Measurements from ENCODE around the gene RAPGEF1. TPM values are rescaled to one million over a fixed set of nuclear protein-coding genes. Genes with fewer than 3 reads are reported as not detected.

RAPGEF1 gene
- 33.3 and 34.6 TPM in 2 replicates for total RNA-seq (ENCODE audit: low replicate concordance)

- Histone ChIP-seq H3K27me3 (no peaks in the 10 kb centered on the region), H4K20me1 (ENCODE audit: low read depth) (peaks cover 22% of the 10 kb centered on the region), H3K4me1 (peaks cover 6% of the 10 kb centered on the region), H3K79me2 (ENCODE audit: low read depth) (peaks cover 44% of the 10 kb centered on the region), H3K36me3 (no peaks in the 10 kb centered on the region), H3K9ac (no peak within 1 kb of the TSS), H3F3A (ENCODE audit: low read depth) (no peaks in the 10 kb centered on the region), H3K27ac (no peak within 1 kb of the TSS), H3K4me2 (peak within 1 kb of the TSS; percentile 76), H3K4me3 (peak within 1 kb of the TSS; percentile 79), H2AFZ (replicated peaks) (peak within 1 kb of the TSS; percentile 86), H3K9me3 (ENCODE audit: low read depth) (no peaks in the 10 kb centered on the region)
- peak within 1 kb of the TSS; percentile 62 for H3K27ac Mint-ChIP-seq
- TF ChIP-seq EZH2phosphoT487 (IDR thresholded peaks at IDR 0.05) (no peak), EZH2 (IDR thresholded peaks at IDR 0.05) (no peak), CTCF (IDR thresholded peaks at IDR 0.05) (peak; percentile 76)
- peak within 1 kb of the TSS; percentile 95 for H3K4me3 Mint-ChIP-seq
- H3K27me3 Mint-ChIP-seq (ENCODE audit: insufficient read depth, low read depth), result peaks cover 11% of the 10 kb centered on the region
- H3K9me3 Mint-ChIP-seq, result peaks cover 9% of the 10 kb centered on the region
- H3K36me3 Mint-ChIP-seq, result peaks cover 19% of the 10 kb centered on the region
- DNase-seq (ENCODE audit: low spot score), result peak; percentile 84
- peaks cover 23% of the 10 kb centered on the region for H3K4me1 Mint-ChIP-seq
Measured at GRCh38 chr9:131739959-131740648, at the start of gene RAPGEF1. TSS of gene RAPGEF1 (minus strand) at chr9:131740076. CDS start at chr9:131739830, 246 bp downstream.

- no peak overlapping the region for H3K27ac ChIP-seq
- no peaks in the 10 kb centered on the region for H3K36me3 ChIP-seq
- no peaks in the 10 kb centered on the region for H3K4me1 Mint-ChIP-seq
- no peak overlapping the region for H3K9ac ChIP-seq
- H3K27ac Mint-ChIP-seq, result no peak overlapping the region
- no peaks in the 10 kb centered on the region for H3K79me2 ChIP-seq (ENCODE audit: low read depth)
- no peak overlapping the region for H3K4me3 ChIP-seq
- H3K36me3 Mint-ChIP-seq, result no peaks in the 10 kb centered on the region
- H3K27me3 ChIP-seq, result peaks cover under 1% of the 10 kb centered on the region
- H3K4me1 ChIP-seq, result peaks cover 4% of the 10 kb centered on the region
- no peak overlapping the region for H3K4me2 ChIP-seq
- no peak for DNase-seq (ENCODE audit: low spot score)
- no peaks in the 10 kb centered on the region for H3K9me3 ChIP-seq (ENCODE audit: low read depth)
- peaks cover 21% of the 10 kb centered on the region for H3K27me3 Mint-ChIP-seq (ENCODE audit: insufficient read depth, low read depth)
- H3F3A ChIP-seq (ENCODE audit: low read depth), result no peaks in the 10 kb centered on the region
- H3K4me3 Mint-ChIP-seq, result no peak overlapping the region
- no peak for TF ChIP-seq EZH2 (IDR thresholded peaks at IDR 0.05)
- TF ChIP-seq CTCF (IDR thresholded peaks at IDR 0.05), result no peak
- no peak for TF ChIP-seq EZH2phosphoT487 (IDR thresholded peaks at IDR 0.05)
- H2AFZ ChIP-seq (replicated peaks), result no peak overlapping the region
- H3K9me3 Mint-ChIP-seq, result no peaks in the 10 kb centered on the region
- H4K20me1 ChIP-seq (ENCODE audit: low read depth), result no peaks in the 10 kb centered on the region
Measured at GRCh38 chr9:131788851-131789250, 49.0 kb upstream of the RAPGEF1 start.

- H3K36me3 ChIP-seq, result no peaks in the 10 kb centered on the region
Measured at GRCh38 chr9:131787838-131788237, 48.0 kb upstream of the RAPGEF1 start.

More at GRCh38 chr9:131787838-131788237, 48.0 kb upstream of the RAPGEF1 start:
- Histone ChIP-seq H3K9me3 (ENCODE audit: low read depth) (no peaks in the 10 kb centered on the region), H3K4me1 (peaks cover 4% of the 10 kb centered on the region), H3K79me2 (ENCODE audit: low read depth) (no peaks in the 10 kb centered on the region), H3K4me2 (no peak overlapping the region), H3K27me3 (peaks cover 10% of the 10 kb centered on the region), H3K27ac (no peak overlapping the region), H2AFZ (replicated peaks) (no peak overlapping the region), H3K9ac (no peak overlapping the region), H4K20me1 (ENCODE audit: low read depth) (no peaks in the 10 kb centered on the region), H3F3A (ENCODE audit: low read depth) (no peaks in the 10 kb centered on the region), H3K4me3 (no peak overlapping the region)
- peaks cover 21% of the 10 kb centered on the region for H3K27me3 Mint-ChIP-seq (ENCODE audit: insufficient read depth, low read depth)
- H3K27ac Mint-ChIP-seq, result no peak overlapping the region
- TF ChIP-seq EZH2 (IDR thresholded peaks at IDR 0.05) (no peak), CTCF (IDR thresholded peaks at IDR 0.05) (no peak), EZH2phosphoT487 (IDR thresholded peaks at IDR 0.05) (no peak)
- no peaks in the 10 kb centered on the region for H3K36me3 Mint-ChIP-seq
- H3K4me1 Mint-ChIP-seq, result no peaks in the 10 kb centered on the region
- H3K4me3 Mint-ChIP-seq, result no peak overlapping the region
- no peak for DNase-seq (ENCODE audit: low spot score)
- H3K9me3 Mint-ChIP-seq, result peaks cover 6% of the 10 kb centered on the region
